ENCODE measurements around the gene SMOC2. TPM values are rescaled to one million over a fixed set of nuclear protein-coding genes. Genes with fewer than 3 reads are reported as not detected.

The SMOC2 gene
- polyA plus RNA-seq, 1 donor (not counting 4 experiments of a cell fraction or from before 2014, with no cell fraction given) = 1.1 TPM

- H3K4me3 ChIP-seq (ENCODE audit: control insufficient read depth in 2 of 3, extremely low read depth in 1 of 3, insufficient read depth in 2 of 3, low read depth in 1 of 3, low read length in 3 of 3) = no peak overlapping the region
- no peaks in the 10 kb centered on the region for H3K4me1 ChIP-seq (ENCODE audit: control insufficient read depth, extremely low read depth, insufficient read depth, low read length)
- H2AFZ ChIP-seq (ENCODE audit: control insufficient read depth, low read length) = no peak overlapping the region
- H3K36me3 ChIP-seq (ENCODE audit: control insufficient read depth in 2 of 2, extremely low read depth in 1 of 2, insufficient read depth in 2 of 2, low read length in 2 of 2) = no peaks in the 10 kb centered on the region
- no peak overlapping the region for H3K4me2 ChIP-seq (ENCODE audit: control insufficient read depth, extremely low read depth, insufficient read depth, low read depth, low read length)
- H3K27ac ChIP-seq (ENCODE audit: control insufficient read depth, insufficient read depth, low read length) = no peak overlapping the region
- FAIRE-seq (no peak), DNase-seq (ENCODE audit: low read depth, low spot score) (no peak)
- no peaks in the 10 kb centered on the region for H3K9me3 ChIP-seq (ENCODE audit: control insufficient read depth, low read depth, low read length)
- TF ChIP-seq EZH2 (IDR thresholded peaks at IDR 0.05; ENCODE audit: low read length) (no peak), CTCF (optimal IDR thresholded peaks at IDR 0.05 in 1 of 3, IDR thresholded peaks at IDR 0.05 in 1 of 3, conservative IDR thresholded peaks at IDR 0.05 in 1 of 3; ENCODE audit: extremely low read depth in 1 of 3, insufficient read depth in 2 of 3, low read length in 3 of 3) (no peak)
- H3K9ac ChIP-seq (ENCODE audit: control insufficient read depth, extremely low read depth, insufficient read depth, low read length) = no peak overlapping the region
- dilution Hi-C loops (cut with MboI; ENCODE audit: extremely low pct_ligation_motif_present, low sequenced_read_pairs) = no loop called here
- H3K9me1 ChIP-seq (ENCODE audit: control insufficient read depth, extremely low read depth, insufficient read depth, low read length) = no peaks in the 10 kb centered on the region
- no peaks in the 10 kb centered on the region for H4K20me1 ChIP-seq (ENCODE audit: control insufficient read depth, extremely low read depth, insufficient read depth, low read length)
- no peaks in the 10 kb centered on the region for H3K27me3 ChIP-seq (ENCODE audit: control insufficient read depth, extremely low read depth, insufficient read depth, low read length)
- H3K79me2 ChIP-seq (ENCODE audit: control insufficient read depth, insufficient read depth, low read length) = no peaks in the 10 kb centered on the region
Observed at GRCh38 chr6:168624948-168625347, 184.0 kb downstream of the SMOC2 start.

GRCh38 chr6:168625602-168626001 lies 184.6 kb downstream of the SMOC2 start:
- H3K9me1 ChIP-seq (ENCODE audit: control insufficient read depth, extremely low read depth, insufficient read depth, low read length) = no peaks in the 10 kb centered on the region
- no peaks in the 10 kb centered on the region for H3K79me2 ChIP-seq (ENCODE audit: control insufficient read depth, insufficient read depth, low read length)
- H3K27me3 ChIP-seq (ENCODE audit: control insufficient read depth, extremely low read depth, insufficient read depth, low read length) = no peaks in the 10 kb centered on the region
- no peak for DNase-seq (ENCODE audit: low read depth, low spot score)
- no peak overlapping the region for H2AFZ ChIP-seq (ENCODE audit: control insufficient read depth, low read length)
- no peak for TF ChIP-seq EZH2 (IDR thresholded peaks at IDR 0.05; ENCODE audit: low read length)
- no peak for TF ChIP-seq CTCF (optimal IDR thresholded peaks at IDR 0.05 in 1 of 3, IDR thresholded peaks at IDR 0.05 in 1 of 3, conservative IDR thresholded peaks at IDR 0.05 in 1 of 3; ENCODE audit: extremely low read depth in 1 of 3, insufficient read depth in 2 of 3, low read length in 3 of 3)
- dilution Hi-C loops (cut with MboI; ENCODE audit: extremely low pct_ligation_motif_present, low sequenced_read_pairs) = no loop called here
- no peaks in the 10 kb centered on the region for H3K9me3 ChIP-seq (ENCODE audit: control insufficient read depth, low read depth, low read length)
- H3K4me3 ChIP-seq (ENCODE audit: control insufficient read depth in 2 of 3, extremely low read depth in 1 of 3, insufficient read depth in 2 of 3, low read depth in 1 of 3, low read length in 3 of 3) = no peak overlapping the region
- no peak overlapping the region for H3K9ac ChIP-seq (ENCODE audit: control insufficient read depth, extremely low read depth, insufficient read depth, low read length)
- H3K4me1 ChIP-seq (ENCODE audit: control insufficient read depth, extremely low read depth, insufficient read depth, low read length) = no peaks in the 10 kb centered on the region
- H4K20me1 ChIP-seq (ENCODE audit: control insufficient read depth, extremely low read depth, insufficient read depth, low read length) = no peaks in the 10 kb centered on the region
- no peaks in the 10 kb centered on the region for H3K36me3 ChIP-seq (ENCODE audit: control insufficient read depth in 2 of 2, extremely low read depth in 1 of 2, insufficient read depth in 2 of 2, low read length in 2 of 2)
- H3K4me2 ChIP-seq (ENCODE audit: control insufficient read depth, extremely low read depth, insufficient read depth, low read depth, low read length) = no peak overlapping the region
- no peak overlapping the region for H3K27ac ChIP-seq (ENCODE audit: control insufficient read depth, insufficient read depth, low read length)
- FAIRE-seq = no peak
